Globus pallidus (tissue), 1 donor: ENCODE results near the gene CKB.
"Not testable (repeated sequence)": the region's sequence is repeated elsewhere in the genome, so short reads cannot be mapped to it uniquely, and the experiment has no call there.

Experiments used
- DNase-seq: peaks from one replicate; pipeline ENCODE4 v3.0.0-alpha.2; 2015; ENCODE audit warnings: low spot score

Gene CKB

DNA sequence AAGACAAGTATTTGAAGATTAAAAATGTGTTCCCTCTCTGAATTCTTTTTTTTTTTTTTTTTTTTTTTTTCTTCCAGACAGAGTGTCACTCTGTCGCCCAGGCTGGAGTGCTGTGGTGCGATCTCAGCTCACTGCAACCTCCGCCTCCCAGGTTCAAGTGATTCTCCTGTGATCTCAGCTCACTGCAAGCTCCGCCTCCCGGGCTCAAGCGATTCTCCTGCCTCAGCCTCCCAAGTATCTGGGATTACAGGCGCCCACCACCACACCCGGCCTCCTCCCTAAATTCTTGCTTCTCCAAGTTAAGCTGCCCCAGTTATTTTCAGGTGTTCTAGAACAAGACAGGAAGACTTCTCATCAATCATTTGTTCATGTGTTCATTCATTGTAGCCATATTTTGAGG, 10.4 kb downstream of the CKB start:
- DNase-seq, result not testable (repeated sequence)

DNA sequence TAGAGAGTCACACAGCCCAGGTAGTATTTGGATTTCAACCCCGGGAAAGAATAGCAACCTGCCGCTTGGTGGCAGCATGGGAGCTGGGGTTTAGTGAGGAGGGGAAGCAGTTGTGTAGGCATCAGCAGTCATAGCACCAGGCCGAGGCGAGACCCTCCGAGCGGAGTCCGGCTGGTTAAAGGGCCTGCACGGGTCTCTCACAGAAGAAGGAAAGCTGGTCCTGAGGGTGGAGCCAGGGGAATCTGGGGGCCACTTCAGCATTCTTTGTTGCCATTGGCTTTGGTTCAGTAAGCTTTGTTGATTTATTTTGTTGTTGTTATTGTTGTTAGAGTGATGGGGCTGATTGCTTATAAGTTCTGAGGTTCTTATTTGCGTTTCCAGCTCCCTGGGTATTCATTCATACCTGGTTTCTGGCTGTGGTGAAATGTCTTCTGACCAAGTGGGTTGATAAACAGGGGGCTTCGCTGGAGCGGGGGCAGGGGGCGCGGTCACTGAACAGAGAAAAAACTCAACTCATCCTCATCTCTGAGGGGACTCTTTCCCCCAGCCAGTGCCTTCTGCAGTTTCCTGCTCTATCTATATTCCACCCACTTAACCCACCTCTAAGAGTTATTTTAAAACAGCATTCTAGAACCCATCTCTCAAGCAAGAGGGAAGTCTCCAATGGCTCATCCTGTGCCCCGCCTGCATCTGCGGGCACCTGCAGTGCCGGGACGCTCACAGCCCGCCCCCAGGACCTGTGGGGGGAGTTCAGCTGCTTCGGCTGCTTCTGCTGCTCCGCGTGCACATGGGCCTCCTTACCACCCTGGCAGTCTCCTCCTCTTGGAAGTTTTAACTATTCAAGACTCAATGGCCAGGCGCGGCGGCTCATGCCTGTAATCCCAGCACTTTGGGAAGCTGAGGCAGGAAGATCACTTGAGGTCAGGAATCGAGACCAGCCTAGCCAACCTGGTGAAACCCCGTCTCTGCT, 11.6 kb downstream of the CKB start:
- no peak for DNase-seq

DNA sequence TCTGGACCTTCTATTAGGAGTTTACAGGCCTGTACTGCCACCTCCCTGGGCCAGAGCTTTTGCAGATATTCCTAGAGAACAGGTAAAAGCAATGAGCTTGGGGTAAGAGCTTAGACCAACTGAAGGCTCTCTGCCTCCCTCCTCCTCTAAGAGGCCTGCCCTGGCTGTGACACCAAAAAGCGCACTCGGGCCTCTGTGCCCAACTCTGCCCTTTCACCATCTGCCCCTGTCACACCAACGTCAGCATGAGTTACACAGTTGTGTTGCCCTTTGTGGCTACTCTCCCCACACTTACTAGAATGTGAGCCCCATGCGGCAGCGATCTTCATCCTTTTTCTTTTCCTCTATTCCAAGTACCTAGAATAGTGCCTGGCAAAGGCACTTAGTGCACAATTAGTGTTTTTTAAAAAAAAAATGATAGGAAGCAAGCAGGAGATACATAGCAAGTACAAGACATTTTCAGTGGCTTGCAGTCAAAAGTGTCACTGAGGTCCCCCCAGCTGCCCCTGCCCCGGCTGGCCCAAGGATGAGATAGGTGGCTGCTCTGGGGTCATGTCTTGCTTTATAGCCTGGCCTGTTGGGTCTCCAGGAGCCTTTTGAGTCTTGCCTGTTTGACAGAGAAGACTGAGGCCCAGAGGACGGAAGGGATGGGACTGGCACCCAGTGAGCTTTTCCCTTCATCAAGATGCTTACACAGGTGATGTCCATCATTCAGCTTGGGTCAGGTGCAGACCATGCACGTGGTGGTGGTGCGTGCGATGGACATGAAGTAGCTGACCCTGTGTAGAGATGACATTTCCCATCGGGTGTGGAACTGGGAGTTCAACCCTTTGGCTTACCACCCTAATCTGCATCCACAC, 12.5 kb downstream of the CKB start:
- DNase-seq, result no peak

DNA sequence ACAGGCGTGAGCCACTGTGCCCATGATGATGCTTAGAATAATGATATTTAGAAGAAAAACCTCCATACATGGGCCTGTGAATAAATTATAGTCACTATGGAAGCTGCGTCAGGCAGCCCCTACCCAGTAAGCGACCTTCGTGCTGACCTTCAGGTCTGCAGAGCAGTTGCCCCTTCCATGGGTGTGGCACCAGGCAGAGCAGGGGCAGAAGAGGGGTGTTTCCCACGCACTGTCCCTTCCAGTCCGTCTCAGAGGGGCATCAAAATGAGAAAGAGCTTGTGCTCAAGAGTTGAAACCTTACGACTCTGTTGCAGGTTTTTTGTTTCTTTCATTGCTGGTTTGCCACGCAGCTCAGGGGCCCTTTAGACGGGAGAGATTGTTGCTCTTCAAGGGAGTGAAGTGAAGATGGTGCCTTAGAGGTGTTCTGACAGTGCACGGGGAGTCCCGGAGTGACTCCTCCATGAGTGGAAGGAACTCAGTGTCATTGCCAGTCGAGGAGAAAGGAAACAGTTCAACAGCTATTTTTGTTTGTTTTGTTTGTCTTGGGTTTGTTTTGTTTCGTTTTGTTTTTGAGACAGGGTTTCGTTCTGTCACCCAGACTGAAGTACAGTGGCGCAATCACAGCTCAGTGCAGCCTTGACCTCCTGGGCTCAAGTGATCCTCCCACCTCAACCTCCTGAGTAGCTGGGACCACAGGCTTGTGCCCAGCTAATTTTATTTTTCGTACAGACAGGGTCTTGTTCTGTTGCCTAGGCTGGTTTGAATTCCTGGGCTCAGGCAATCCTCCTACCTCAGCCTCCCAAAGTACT, 13.9 kb downstream of the CKB start:
- DNase-seq, result no peak

DNA sequence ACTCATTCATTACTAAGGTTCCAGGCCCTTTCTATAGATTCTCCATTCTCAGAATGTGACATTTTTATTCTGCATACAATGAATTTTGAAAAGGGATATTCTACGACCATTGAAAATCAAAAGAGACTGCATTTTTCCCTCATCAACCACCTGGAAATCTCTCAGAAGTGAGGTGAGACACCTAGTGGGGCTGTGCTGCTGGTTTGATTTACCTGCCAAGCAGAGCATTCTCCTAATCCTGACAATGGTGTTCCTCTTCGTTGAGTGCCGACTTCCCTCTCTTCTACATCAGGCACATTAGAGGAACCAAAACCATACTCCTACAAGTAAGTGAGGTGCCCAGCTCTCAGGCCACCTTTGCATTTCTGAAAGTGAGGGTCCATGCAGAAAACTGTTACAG, 14.9 kb downstream of the CKB start:
- no peak for DNase-seq

DNA sequence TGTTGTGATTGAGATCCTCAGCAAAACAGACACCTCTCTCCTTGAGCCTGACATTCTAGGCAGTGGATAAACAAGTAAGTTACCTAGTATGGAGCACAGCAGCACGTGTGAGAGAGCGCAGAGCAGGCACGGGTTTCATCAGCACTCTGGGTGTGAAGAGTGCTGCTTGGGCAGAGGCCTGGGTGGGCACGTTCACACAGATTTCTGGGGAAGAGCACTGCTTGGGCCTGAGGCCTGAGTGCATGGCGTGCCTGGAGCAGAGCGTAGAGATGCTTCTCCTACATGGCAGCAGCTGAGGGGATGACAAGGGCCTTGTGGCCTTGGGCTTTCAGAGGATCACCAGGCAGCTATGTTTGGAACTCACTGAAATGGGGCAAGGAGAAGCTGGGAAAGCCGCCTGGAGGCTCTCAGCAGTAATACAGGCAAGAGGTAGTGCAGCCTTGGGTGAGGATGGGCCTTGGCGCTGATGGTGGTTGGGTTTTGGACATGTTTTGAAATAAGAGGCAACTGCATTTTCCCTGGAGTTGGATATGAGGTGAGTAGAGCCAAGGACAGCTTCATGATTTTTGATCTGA, 17.6 kb downstream of the CKB start:
- no peak for DNase-seq

DNA sequence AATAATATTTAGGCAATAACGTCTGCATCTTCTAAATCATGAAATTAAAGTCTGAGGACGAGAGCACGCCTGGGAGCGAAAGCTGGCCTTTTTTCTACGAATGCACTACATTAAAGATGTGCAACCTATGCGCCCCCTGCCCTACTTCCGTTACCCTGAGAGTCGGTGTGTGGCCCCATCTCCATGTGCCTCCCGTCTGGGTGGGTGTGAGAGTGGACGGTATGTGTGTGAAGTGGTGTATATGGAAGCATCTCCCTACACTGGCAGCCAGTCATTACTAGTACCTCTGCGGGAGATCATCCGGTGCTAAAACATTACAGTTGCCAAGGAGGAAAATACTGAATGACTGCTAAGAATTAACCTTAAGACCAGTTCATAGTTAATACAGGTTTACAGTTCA, 19.3 kb downstream of the CKB start:
- no peak for DNase-seq

DNA sequence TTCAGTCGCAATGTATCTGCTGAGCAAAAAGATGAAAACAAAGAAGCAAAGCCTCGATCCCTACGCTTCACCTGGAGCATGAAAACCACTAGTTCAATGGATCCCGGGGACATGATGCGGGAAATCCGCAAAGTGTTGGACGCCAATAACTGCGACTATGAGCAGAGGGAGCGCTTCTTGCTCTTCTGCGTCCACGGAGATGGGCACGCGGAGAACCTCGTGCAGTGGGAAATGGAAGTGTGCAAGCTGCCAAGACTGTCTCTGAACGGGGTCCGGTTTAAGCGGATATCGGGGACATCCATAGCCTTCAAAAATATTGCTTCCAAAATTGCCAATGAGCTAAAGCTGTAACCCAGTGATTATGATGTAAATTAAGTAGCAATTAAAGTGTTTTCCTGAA, 19.8 kb downstream of the CKB start:
- DNase-seq, result no peak

DNA sequence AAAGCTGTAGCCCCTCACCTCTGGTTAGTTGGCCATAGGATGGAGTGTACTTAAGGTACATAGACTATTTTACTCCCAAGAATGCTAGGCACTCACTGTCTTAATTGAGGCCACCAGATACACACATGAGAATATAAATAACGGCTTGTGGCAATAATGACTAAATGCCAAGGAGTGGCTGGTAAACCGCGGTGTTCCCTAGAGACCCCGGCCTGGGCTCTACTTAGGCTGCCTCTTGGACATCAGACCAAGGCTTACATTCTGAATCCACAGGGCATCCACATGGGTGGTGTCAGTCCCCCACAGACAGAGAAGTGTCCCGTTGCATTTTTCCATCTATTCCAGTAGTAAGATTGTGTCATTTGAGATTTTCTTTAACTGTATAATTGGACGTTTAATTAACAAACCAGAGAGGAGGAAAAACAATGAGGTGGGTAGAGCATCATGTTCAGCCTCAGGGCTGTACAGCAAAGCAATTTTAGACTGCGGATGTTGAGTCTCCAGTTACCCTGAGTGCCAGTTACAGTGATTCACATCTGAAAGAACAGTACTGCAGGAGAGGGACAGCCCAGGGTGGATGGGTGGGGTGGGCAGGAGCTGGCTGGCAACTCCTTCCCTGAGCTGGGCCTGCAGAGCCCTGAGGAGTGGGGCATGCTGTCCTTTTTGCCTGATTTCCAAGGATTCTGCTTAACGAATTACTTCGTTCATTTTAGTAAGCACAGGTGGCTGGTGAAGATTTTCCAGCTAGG, 20.5 kb downstream of the CKB start:
- DNase-seq, result no peak

DNA sequence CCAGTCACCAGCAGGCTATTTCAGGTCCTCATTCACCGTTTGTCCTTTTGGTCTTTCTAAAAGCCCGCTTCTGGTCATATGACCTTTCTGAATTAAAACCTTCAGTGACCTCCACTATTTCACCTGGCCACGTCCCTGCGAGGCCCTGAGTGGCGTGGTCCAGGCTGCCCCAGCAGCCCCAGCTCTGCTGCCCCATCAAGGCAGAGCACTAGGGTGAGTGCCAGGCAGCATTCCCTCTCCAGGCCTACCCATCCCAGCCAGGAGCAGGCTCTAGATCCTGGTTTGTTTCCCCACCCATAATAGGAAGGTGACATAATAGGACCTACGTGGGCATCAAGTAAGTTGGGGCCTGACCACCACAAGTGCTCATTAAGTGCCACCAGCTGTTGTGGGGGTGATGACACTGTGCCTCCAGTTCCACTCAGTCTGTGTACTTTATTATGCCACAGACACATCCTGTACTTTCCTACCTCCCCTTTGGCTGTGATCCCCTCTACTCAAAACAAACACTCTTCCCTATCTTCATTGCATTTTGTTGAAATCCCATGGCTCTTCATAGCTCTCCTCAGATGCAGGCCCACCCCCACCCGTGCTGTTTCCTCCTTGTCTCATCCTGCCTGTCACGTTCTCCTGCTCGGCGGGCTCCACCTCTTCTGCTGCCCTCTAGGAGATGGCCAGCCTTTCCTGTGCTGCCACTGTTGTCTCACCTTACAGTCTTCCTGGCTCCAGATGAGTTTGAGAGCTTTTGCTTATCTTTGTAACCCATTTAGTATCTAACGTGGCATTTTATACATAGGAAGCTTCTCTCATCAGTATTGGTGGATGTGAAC, 21.4 kb downstream of the CKB start:
- DNase-seq, result no peak

DNA sequence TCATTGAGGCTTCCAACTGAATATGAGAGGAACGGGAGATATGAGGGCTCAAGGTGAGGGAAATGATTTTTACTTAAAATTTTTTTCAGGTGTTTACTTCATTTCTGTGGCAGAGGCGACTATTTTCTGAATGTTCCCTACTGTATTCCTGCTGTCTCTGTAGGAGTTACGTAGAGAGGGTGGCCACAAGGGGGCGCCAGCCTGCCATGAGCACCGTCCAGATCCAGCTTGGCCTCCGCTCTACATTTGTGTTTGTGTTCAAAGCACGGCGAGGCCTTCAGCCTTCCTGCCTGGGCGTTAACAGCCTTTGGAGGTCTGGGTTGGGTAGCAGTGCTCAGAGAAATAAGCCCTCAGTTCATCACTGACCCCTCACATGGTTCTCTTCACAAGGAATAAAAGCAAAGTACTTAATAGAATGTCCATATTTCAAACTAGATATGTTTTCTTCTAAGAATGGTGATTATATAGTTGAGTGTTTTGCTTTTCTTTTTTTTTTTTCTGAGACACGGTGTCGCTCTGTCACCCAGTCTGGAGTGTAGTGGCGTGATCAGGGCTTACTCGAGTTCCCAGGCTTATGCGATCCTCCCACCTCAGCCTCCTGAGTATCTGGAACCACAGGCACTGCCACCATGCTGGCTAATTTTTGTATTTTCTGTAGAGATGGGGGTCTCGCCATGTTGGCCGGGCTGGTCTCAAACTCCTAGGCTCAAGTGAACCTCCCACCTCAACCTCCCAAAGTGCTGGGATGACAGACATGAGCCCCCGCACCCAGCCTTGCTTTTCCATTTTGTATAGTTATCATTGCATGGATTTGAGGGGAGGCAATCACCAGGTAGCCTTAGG, 22.3 kb downstream of the CKB start:
- DNase-seq, result peak; percentile 91

DNA sequence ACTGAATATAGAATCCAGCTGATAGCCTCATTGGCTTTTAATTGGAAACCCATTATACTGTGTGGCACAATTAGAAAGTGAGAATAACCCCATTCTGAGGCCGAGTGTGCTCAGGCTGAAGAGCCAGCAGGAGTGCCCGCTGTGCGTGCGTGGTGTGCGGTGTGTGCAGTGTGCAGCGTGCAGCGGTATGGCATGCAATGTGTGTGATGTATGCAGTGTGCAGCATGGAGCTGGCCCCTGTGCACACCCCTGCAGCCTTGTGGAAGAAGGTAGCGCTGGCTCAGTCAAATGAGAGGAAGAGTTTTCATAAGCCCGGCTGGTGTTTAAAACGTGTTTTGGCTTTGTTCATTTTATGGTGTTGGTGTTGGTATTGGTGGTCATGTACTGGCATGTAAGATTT, 22.9 kb downstream of the CKB start:
- no peak for DNase-seq

DNA sequence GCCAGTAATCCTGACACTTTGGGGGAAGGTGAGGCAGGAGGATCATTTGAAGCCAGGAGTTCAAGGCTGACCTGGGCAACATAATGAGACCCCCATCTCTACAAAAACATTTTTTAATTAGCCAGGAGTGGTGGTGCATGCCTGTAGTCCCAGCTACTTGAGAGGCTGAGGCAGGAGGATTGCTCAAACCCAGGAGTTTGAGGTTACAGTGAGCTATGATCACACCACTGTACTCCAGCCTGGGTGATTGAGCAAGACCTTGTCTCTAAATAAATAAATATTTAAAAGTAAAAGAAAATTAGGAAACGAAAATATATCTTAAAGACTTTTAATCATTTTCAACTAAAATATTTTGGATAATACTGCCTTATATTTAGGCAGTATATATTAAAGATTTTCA, 25.9 kb downstream of the CKB start:
- no peak for DNase-seq

DNA sequence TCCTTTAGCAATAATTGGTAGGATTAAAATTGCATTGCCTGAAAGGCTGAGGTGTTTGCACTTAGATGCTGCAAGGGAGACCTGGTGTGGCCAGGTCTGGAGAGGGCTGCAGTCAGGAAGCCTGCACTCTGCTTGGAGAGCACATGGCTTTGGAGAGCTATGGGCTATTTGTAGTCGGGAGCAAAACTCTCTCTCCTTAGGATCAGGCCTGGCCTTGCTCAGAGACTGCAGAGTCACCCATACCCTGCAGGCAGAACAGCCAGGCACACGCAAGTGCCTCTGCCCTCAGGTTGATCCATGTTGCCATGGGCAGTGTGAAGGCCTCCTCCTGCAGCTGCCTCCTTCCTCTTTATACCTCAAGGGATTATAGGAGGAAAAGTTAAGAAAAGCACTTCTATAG, 26.8 kb downstream of the CKB start:
- no peak for DNase-seq

DNA sequence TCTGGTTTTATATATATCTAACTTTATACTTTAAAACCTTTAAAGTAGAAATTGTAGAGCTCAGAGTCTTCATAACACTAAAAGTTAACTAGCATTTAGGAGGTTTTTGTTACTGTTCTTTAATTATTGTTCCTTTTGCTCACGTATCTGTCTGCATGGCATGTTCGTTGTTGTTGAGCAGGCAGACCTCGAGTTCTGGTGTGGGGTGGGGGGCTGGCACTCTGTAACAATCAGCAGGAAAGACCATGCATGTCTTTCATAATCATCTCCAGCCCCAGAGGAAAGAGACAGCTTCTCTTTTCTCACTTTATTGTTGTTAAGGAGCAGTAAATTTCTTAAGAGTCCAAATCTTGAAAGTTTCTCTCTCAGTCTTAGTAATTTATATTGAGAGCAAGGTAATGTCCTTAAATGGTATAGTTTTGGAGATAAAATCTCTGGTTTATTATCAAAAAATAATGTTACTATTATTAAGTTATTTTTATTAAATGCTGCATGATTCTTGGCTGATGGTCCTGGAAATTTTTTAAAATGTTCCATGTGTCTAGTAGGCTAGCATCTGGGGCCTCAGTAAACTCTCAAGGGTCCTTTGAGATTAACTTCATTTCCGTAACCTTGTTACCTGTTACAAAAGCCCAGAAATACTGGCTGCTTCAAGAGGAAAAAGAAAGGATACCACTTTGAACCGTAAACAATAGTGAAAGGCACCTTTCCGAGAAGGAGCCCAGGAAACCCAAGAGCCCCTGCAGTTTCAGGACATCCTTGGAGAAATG, 30.3 kb downstream of the CKB start:
- DNase-seq, result no peak

DNA sequence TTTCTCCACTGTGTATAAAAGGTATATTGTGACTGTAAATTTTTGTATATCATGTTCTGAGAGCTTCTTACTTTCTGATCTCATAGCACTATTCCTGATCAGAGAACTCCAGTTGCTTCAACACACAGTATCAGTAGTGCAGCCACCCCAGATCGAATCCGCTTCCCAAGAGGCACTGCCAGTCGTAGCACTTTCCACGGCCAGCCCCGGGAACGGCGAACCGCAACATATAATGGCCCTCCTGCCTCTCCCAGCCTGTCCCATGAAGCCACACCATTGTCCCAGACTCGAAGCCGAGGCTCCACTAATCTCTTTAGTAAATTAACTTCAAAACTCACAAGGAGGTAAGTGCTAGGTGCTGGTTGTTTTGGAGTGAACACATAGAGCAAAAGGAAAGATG, 30.9 kb downstream of the CKB start:
- DNase-seq, result no peak

DNA sequence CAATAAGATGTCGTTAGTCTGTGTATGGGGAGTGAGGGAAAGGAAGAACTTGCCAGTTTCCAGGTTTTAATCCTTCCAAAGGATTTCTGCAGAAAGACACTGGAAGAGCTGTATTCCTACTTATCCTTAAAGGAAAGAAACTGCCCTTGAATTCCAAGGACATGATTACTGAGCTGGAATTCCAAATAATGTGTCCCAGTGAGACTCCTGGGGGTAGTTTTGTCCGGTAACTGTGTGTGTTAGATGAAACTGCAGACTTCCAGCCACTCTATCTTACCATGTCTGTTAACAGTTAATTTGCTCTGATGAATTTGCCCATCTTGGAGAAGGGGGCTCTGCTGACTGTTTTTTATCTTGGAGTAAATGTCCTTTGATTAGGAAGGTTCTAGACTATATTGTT, 33.0 kb downstream of the CKB start:
- DNase-seq, result no peak

DNA sequence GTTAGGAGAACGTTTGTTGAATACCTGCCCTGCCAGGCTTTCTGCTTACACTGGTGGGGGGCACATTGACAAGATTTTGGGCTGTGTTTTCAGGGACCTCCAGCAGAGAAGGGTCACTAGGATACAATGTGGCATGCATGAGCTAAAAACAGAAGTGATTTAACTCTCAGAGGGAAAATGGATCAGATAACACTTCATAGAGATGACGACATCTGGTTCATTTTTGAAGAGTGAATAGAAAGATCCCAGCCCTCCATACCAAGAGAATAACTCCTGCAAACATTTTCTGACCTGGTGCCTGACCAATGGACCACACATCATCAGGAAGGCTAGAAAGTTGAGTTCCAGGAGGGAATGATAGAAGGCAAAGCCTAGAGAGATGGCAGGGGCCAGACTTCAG, 33.7 kb downstream of the CKB start:
- no peak for DNase-seq

DNA sequence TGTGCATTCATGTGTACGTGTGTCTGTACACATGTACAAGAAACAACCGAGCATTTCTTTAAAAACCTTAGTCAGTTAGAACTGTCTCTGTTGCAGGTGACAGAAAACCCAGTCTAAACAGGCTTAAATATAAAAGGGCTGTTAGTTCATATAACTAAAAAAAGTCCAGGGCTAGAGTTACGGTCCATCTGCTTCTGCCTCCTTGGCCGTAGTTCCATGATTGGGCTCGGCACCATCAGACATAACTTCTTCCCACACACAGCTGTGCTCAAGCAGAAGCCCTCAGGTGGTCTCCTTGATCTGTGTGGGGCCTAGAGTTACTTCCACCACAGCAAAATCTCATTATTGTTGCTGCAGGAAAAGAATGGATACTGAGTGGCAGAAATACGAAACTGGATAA, 34.6 kb downstream of the CKB start:
- DNase-seq, result no peak
